Epithelial cell of esophagus (primary cell): Measurements from ENCODE around the gene SLC22A17.
A peak's percentile ranks its signal among the peaks of the same experiment; 100 is the strongest.

Experiments
- DNase-seq: peaks from one replicate; pipeline ENCODE4 v3.0.0; 2010; ENCODE audit warnings: low read depth
- H3K4me3 ChIP-seq: 2 replicates; pipeline ENCODE4 v1.5.1; 2011; ENCODE audit warnings: mild to moderate bottlenecking, low read length, control low read depth
- TF ChIP-seq, protein P1 (sequence below): IDR thresholded peaks from 2 replicates; pipeline ENCODE4 v1.5.1; 2011; ENCODE audit warnings: low read depth, mild to moderate bottlenecking, low read length, control low read depth, inconsistent platforms; ENCODE audit not compliant: insufficient read depth; ENCODE audit errors: missing control alignments

The SLC22A17 gene

GRCh38 chr14:23376482-23377197, 24.0 kb upstream of the SLC22A17 start, which contains the start of gene CMTM5:
CMTM5 (plus strand) TSS chr14:23377046; CDS start chr14:23377252, 206 bp downstream.
- TF ChIP-seq, protein P1, sequence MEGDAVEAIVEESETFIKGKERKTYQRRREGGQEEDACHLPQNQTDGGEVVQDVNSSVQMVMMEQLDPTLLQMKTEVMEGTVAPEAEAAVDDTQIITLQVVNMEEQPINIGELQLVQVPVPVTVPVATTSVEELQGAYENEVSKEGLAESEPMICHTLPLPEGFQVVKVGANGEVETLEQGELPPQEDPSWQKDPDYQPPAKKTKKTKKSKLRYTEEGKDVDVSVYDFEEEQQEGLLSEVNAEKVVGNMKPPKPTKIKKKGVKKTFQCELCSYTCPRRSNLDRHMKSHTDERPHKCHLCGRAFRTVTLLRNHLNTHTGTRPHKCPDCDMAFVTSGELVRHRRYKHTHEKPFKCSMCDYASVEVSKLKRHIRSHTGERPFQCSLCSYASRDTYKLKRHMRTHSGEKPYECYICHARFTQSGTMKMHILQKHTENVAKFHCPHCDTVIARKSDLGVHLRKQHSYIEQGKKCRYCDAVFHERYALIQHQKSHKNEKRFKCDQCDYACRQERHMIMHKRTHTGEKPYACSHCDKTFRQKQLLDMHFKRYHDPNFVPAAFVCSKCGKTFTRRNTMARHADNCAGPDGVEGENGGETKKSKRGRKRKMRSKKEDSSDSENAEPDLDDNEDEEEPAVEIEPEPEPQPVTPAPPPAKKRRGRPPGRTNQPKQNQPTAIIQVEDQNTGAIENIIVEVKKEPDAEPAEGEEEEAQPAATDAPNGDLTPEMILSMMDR, result no peak
- H3K4me3 ChIP-seq, result no peak within 1 kb of the TSS
- DNase-seq, result no peak

DNA sequence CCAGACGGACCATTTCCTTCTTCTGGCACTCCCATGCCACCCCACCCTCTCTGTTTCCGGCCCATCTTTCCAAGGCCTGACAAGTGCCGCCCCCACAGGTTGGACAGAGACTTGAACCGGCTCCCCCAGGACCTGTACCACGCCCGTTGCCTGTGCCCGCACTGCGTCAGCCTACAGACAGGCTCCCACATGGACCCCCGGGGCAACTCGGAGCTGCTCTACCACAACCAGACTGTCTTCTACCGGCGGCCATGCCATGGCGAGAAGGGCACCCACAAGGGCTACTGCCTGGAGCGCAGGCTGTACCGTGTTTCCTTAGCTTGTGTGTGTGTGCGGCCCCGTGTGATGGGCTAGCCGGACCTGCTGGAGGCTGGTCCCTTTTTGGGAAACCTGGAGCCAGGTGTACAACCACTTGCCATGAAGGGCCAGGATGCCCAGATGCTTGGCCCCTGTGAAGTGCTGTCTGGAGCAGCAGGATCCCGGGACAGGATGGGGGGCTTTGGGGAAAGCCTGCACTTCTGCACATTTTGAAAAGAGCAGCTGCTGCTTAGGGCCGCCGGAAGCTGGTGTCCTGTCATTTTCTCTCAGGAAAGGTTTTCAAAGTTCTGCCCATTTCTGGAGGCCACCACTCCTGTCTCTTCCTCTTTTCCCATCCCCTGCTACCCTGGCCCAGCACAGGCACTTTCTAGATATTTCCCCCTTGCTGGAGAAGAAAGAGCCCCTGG, 23.0 kb upstream of the SLC22A17 start:
- no peak overlapping the region for H3K4me3 ChIP-seq
- no peak for DNase-seq
- TF ChIP-seq, protein P1, result no peak

DNA sequence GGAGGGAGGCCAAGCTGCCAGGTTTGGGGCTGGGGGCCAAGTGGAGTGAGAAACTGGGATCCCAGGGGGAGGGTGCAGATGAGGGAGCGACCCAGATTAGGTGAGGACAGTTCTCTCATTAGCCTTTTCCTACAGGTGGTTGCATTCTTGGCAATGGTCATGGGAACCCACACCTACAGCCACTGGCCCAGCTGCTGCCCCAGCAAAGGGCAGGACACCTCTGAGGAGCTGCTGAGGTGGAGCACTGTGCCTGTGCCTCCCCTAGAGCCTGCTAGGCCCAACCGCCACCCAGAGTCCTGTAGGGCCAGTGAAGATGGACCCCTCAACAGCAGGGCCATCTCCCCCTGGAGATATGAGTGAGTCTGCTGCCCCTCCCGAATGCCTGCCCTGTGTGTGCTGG, 20.4 kb upstream of the SLC22A17 start:
- H3K4me3 ChIP-seq, result no peak overlapping the region
- DNase-seq, result no peak
- TF ChIP-seq, protein P1, result no peak

GRCh38 chr14:23372509-23372908, 19.8 kb upstream of the SLC22A17 start, which contains the start of gene IL25:
IL25 (plus strand) TSS chr14:23372809.
- no peak within 1 kb of the TSS for H3K4me3 ChIP-seq
- DNase-seq, result no peak

DNA sequence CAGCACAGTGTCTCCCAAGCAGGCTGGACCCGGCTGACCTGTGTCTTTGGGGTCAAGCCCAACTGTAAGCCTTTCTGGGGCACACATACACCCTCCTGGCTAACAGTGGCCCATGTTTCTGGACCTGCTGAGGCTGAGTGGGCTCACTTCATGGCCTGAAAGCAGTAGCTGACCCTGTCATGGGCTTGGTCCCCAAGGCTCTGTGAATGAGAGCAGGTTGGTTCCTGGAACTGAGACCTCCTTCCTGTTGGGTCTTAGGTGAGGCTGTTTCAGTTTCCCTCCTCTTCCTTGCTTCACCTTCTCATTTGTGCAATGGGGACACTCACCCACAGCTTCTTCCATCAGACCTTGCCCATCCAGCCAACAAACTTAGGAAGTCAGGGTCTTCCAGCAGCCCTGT, 19.2 kb upstream of the SLC22A17 start:
- TF ChIP-seq, protein P1, result no peak
- H3K4me3 ChIP-seq, result no peak overlapping the region
- DNase-seq, result no peak

More at GRCh38 chr14:23372509-23372908, 19.8 kb upstream of the SLC22A17 start, which contains the start of gene IL25:
- TF ChIP-seq, protein P1, result no peak

GRCh38 chr14:23370221-23370620, 17.5 kb upstream of the SLC22A17 start:
- TF ChIP-seq, protein P1, result no peak
- no peak overlapping the region for H3K4me3 ChIP-seq
- no peak for DNase-seq

GRCh38 chr14:23366426-23366921, 13.8 kb upstream of the SLC22A17 start:
- TF ChIP-seq, protein P1, result no peak
- H3K4me3 ChIP-seq, result peak overlapping the region; percentile 66
- peak; percentile 83 for DNase-seq
